IPS DF 6.9 (cell line): ENCODE results near the gene AATF.
A peak's percentile ranks its signal among the peaks of the same experiment; 100 is the strongest.

ENCODE experiments used
- DNase-seq: peaks from one replicate; pipeline ENCODE4 v3.0.0-alpha.2; 2013; ENCODE audit warnings: low read depth, low spot score
- H3K27ac ChIP-seq: one replicate; pipeline ENCODE4 v1.5.1; 2013; ENCODE audit warnings: low read length, control low read depth
- H3K27me3 ChIP-seq: 2 replicates; pipeline ENCODE4 v1.6.1; 2013; ENCODE audit warnings: mild to moderate bottlenecking, low read length; ENCODE audit not compliant: control insufficient read depth, insufficient read depth
- H3K36me3 ChIP-seq: 2 replicates; pipeline ENCODE4 v1.6.1; 2013; ENCODE audit warnings: low read length; ENCODE audit not compliant: control insufficient read depth, insufficient read depth
- H3K4me1 ChIP-seq: 2 replicates; pipeline ENCODE4 v1.6.1; 2013; ENCODE audit warnings: low read length; ENCODE audit not compliant: control insufficient read depth, insufficient read depth
- H3K4me3 ChIP-seq: 2 replicates; pipeline ENCODE4 v1.5.1; 2013; ENCODE audit warnings: mild to moderate bottlenecking, low read length
- H3K9me3 ChIP-seq: 2 replicates; pipeline ENCODE4 v1.6.1; 2013; ENCODE audit warnings: low read length, inconsistent platforms; ENCODE audit not compliant: control insufficient read depth, insufficient read depth
- WGBS: extraction: QIAGEN DNeasy Blood & Tissue Kit; methylation state at CpG from one replicate; pipeline ENCODE4 v1.1.7; 2013; ENCODE audit warnings: mixed read lengths, missing lambda C conversion rate; ENCODE audit not compliant: insufficient read length, insufficient coverage; 5-methylcytosine and 5-hydroxymethylcytosine counted together

Gene AATF

GRCh38 chr17:36948717-36949460 is at the start of gene AATF:
Gene AATF, plus strand, starts transcription at chr17:36948954. Its CDS starts 172 bp downstream, at chr17:36949126.
- Histone ChIP-seq H3K36me3 (peaks cover 5% of the 10 kb centered on the region; the same call in 1 of the 2 replicates), H3K27ac (no peak within 1 kb of the TSS), H3K4me1 (peaks cover 7% of the 10 kb centered on the region; the same call in 1 of the 2 replicates), H3K9me3 (no peaks in the 10 kb centered on the region), H3K27me3 (peaks cover 34% of the 10 kb centered on the region), H3K4me3 (peak within 1 kb of the TSS; percentile 62)
- WGBS, result no CpG with 5 or more reads among the region's 90 CpGs
- DNase-seq, result no peak

GRCh38 chr17:36899250-36900159 is 49.2 kb upstream of the AATF start:
- no CpG with 5 or more reads among the region's 7 CpGs for WGBS
- H3K36me3 ChIP-seq, result no peaks in the 10 kb centered on the region
- DNase-seq, result no peak
- H3K9me3 ChIP-seq, result no peaks in the 10 kb centered on the region
- no peak overlapping the region for H3K4me3 ChIP-seq
- H3K27me3 ChIP-seq, result no peaks in the 10 kb centered on the region
- no peak overlapping the region for H3K27ac ChIP-seq
- no peaks in the 10 kb centered on the region for H3K4me1 ChIP-seq

GRCh38 chr17:36900160-36900512 is 48.6 kb upstream of the AATF start:
- H3K27ac ChIP-seq, result no peak overlapping the region
- H3K4me1 ChIP-seq, result no peaks in the 10 kb centered on the region
- H3K36me3 ChIP-seq, result no peaks in the 10 kb centered on the region
- no peaks in the 10 kb centered on the region for H3K9me3 ChIP-seq
- no peak overlapping the region for H3K4me3 ChIP-seq
- no peaks in the 10 kb centered on the region for H3K27me3 ChIP-seq
- WGBS, result no CpG with 5 or more reads among the region's 7 CpGs
- DNase-seq, result no peak

- H3K36me3 ChIP-seq, result no peaks in the 10 kb centered on the region
- H3K9me3 ChIP-seq, result no peaks in the 10 kb centered on the region
- H3K27ac ChIP-seq, result no peak overlapping the region
- no peak overlapping the region for H3K4me3 ChIP-seq
- no peak for DNase-seq
- H3K4me1 ChIP-seq, result no peaks in the 10 kb centered on the region
- H3K27me3 ChIP-seq, result no peaks in the 10 kb centered on the region
- WGBS, result no CpG with 5 or more reads among the region's 14 CpGs
Observed at GRCh38 chr17:36901506-36901905, 47.2 kb upstream of the AATF start.

GRCh38 chr17:36907407-36907806 is 41.3 kb upstream of the AATF start:
- Histone ChIP-seq H3K4me3 (no peak overlapping the region), H3K9me3 (no peaks in the 10 kb centered on the region), H3K36me3 (no peaks in the 10 kb centered on the region), H3K27ac (no peak overlapping the region), H3K27me3 (no peaks in the 10 kb centered on the region), H3K4me1 (no peaks in the 10 kb centered on the region)
- no peak for DNase-seq
- WGBS, result no CpG with 5 or more reads among the region's 10 CpGs

GRCh38 chr17:36910513-36910912 is 38.2 kb upstream of the AATF start:
- H3K36me3 ChIP-seq, result no peaks in the 10 kb centered on the region
- H3K4me1 ChIP-seq, result no peaks in the 10 kb centered on the region
- no peak overlapping the region for H3K4me3 ChIP-seq
- H3K9me3 ChIP-seq, result no peaks in the 10 kb centered on the region
- no peak for DNase-seq
- no peak overlapping the region for H3K27ac ChIP-seq
- no CpG with 5 or more reads among the region's 5 CpGs for WGBS
- no peaks in the 10 kb centered on the region for H3K27me3 ChIP-seq

- Histone ChIP-seq H3K27me3 (no peaks in the 10 kb centered on the region), H3K36me3 (no peaks in the 10 kb centered on the region), H3K27ac (no peak overlapping the region), H3K4me3 (no peak overlapping the region), H3K9me3 (no peaks in the 10 kb centered on the region), H3K4me1 (no peaks in the 10 kb centered on the region)
- no CpG with 5 or more reads among the region's 3 CpGs for WGBS
- DNase-seq, result no peak
Observed at GRCh38 chr17:36911001-36911400, 37.8 kb upstream of the AATF start.

GRCh38 chr17:36913132-36913531 is 35.6 kb upstream of the AATF start:
- no peaks in the 10 kb centered on the region for H3K4me1 ChIP-seq
- H3K27ac ChIP-seq, result no peak overlapping the region
- WGBS, result no CpG with 5 or more reads among the region's 5 CpGs
- no peak overlapping the region for H3K4me3 ChIP-seq
- no peak for DNase-seq
- H3K36me3 ChIP-seq, result no peaks in the 10 kb centered on the region
- no peaks in the 10 kb centered on the region for H3K9me3 ChIP-seq
- H3K27me3 ChIP-seq, result no peaks in the 10 kb centered on the region

GRCh38 chr17:36918211-36918691 is 30.5 kb upstream of the AATF start:
- DNase-seq, result no peak
- Histone ChIP-seq H3K9me3 (no peaks in the 10 kb centered on the region), H3K27ac (no peak overlapping the region), H3K27me3 (no peaks in the 10 kb centered on the region), H3K4me3 (no peak overlapping the region), H3K4me1 (peaks cover 14% of the 10 kb centered on the region), H3K36me3 (no peaks in the 10 kb centered on the region)
- no CpG with 5 or more reads among the region's 3 CpGs for WGBS

GRCh38 chr17:36919407-36919968 is 29.3 kb upstream of the AATF start:
- no CpG with 5 or more reads among the region's 7 CpGs for WGBS
- no peak overlapping the region for H3K4me3 ChIP-seq
- no peaks in the 10 kb centered on the region for H3K9me3 ChIP-seq
- no peak overlapping the region for H3K27ac ChIP-seq
- H3K36me3 ChIP-seq, result no peaks in the 10 kb centered on the region
- H3K4me1 ChIP-seq, result peaks cover 14% of the 10 kb centered on the region
- no peak for DNase-seq
- H3K27me3 ChIP-seq, result no peaks in the 10 kb centered on the region
